ELF-1 (cell line): ENCODE measurements around the gene DOCK6.
A peak's percentile ranks its signal among the peaks of the same experiment; 100 is the strongest.

ENCODE experiments used
- DNase-seq: peaks from one replicate; pipeline ENCODE4 v3.0.0-alpha.2; 2016; ENCODE audit warnings: low read depth, low spot score

DOCK6 gene, protein sequence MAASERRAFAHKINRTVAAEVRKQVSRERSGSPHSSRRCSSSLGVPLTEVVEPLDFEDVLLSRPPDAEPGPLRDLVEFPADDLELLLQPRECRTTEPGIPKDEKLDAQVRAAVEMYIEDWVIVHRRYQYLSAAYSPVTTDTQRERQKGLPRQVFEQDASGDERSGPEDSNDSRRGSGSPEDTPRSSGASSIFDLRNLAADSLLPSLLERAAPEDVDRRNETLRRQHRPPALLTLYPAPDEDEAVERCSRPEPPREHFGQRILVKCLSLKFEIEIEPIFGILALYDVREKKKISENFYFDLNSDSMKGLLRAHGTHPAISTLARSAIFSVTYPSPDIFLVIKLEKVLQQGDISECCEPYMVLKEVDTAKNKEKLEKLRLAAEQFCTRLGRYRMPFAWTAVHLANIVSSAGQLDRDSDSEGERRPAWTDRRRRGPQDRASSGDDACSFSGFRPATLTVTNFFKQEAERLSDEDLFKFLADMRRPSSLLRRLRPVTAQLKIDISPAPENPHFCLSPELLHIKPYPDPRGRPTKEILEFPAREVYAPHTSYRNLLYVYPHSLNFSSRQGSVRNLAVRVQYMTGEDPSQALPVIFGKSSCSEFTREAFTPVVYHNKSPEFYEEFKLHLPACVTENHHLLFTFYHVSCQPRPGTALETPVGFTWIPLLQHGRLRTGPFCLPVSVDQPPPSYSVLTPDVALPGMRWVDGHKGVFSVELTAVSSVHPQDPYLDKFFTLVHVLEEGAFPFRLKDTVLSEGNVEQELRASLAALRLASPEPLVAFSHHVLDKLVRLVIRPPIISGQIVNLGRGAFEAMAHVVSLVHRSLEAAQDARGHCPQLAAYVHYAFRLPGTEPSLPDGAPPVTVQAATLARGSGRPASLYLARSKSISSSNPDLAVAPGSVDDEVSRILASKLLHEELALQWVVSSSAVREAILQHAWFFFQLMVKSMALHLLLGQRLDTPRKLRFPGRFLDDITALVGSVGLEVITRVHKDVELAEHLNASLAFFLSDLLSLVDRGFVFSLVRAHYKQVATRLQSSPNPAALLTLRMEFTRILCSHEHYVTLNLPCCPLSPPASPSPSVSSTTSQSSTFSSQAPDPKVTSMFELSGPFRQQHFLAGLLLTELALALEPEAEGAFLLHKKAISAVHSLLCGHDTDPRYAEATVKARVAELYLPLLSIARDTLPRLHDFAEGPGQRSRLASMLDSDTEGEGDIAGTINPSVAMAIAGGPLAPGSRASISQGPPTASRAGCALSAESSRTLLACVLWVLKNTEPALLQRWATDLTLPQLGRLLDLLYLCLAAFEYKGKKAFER (N-terminal part only)

DNA sequence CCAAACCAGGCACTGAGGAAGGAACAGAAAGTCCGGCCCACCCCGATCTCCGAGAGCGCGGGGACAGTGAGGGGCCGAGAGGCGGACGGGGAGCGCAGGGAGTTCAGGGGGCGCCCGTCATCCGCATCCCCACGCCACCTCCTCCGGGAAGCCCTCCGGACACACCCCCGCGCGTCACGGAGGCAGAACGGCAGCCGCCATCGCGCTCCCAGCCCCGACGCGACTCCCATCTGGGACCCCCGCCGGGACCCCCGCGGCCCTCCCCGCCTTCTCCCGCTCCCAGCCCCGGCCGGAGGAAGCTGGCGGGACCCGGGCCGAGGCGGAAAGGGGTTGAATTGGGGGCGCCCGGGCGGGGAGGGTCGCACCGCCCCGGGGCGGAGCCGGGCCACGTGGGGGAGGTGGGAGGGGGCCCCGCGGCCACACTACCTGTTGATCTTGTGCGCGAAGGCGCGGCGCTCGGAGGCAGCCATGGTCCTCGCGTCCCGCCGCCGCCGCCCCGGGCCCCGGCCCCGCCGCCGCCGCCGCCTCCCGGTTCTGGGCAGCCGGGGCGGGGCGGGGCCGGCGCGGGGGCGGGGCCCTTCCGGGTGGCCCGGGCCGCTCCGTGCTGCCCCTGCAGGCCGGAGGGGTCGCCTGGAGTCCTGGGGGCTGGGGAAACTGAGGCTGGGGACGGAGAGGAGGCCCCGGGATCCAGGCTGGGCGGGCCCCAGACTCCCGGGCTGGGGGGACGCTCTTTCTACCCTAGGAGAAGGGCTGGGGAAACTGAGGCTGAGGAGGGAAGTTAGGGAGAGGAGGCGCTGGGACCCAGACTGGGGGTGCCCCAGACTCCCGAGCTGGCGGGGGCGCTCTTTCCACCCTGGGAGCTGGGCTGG is at the start of gene DOCK6:
TSS of gene DOCK6 (minus strand) at position 554 of the 869 bp plus-strand sequence. CDS start at position 470, 84 bp downstream.
- DNase-seq: no peak

DNA sequence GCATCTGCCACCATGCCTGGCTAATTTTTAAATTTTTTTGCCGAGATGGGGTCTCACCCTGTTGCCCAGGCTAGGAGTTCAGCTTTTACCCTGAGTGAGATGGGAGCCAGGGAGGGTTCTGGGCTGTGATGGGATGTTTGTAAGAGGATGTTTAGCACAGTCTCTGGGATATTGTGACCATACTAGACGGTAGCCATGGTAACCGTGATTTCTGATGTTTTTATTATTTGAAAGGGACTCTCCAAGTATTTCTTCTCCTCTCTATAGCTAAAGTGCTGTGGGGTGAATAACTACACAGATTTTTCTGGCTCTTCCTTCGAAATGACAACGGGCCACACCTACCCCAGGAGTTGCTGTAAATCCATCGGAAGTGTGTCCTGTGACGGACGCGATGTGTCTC is 44.0 kb upstream of the DOCK6 start:
- no peak for DNase-seq

DNA sequence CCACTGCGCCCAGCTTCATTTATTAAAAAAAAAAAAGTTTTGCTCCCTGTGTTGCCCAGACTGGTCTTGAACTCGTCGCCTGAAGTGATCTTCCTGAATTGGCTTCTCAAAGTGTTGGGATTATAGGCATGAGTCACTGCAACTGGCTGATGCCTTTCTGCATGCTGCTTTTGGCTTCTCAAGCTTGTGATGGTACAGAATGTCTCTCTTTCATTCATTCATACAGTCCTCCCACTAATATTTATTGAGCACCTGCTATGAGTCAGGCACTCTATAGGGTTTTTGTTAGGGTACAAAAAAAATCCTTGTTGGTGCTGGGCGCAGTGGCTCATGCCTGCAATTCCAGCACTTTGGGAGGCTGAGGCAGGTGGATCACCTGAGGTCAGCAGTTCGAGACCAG is 42.6 kb upstream of the DOCK6 start:
- no peak for DNase-seq

DNA sequence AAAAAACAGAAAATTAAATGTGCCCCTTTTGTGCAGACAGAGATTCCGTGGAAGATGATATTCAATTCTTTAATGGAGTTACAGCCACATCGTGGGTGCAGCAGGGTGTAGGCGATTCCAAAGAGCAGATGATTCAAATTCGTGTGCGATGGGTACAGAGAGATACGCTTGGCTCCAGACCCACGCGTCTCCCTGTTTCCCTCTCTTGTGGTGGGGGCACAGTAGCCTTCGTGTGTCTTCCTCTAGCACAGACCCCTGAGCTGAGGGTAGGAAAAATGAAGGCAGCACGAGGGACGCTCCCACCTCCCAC is 38.4 kb upstream of the DOCK6 start:
- DNase-seq: no peak

DNA sequence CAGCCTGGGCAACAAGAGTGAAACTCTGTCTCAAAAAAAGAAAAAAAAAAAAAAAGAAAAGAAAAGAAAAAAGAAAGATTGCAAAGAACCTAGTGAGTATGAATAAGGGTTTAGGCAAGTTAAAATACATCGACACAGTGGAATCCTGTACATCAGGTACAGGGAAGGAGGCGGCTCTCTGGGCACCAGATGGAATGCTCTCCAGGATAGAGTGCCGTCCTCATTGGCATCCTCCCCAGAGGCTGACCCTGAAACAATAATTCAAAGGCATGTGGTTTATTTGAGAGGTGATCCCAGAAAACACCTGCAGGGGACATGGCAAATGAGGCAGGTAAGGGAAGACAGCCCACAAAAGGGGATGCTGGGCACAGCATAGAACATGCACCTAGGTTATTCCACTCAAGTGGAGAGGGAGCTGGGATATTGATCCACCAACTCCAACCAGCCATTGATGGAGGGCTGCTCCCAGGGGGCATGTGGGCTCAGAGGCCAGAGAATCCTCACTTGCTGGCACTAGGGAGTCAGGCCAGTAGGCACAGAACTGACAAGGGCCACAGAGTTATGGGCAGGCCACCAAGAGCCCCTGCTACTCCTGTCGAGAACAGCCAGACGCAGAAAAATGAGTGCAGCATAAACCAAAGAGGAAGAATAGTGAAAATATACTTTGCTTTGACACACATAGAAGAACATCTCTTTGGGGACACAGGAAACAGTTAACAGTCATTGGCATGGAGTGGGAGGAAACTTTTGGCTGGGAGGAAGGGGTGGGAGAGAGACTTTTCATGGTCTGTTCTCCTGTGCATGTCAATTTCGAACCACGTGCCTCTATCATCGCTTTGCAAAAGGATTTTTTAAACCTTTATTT is 37.9 kb upstream of the DOCK6 start:
- DNase-seq: no peak

GRCh38 chr19:11296264-11296663 is 33.9 kb upstream of the DOCK6 start:
- no peak for DNase-seq

DNA sequence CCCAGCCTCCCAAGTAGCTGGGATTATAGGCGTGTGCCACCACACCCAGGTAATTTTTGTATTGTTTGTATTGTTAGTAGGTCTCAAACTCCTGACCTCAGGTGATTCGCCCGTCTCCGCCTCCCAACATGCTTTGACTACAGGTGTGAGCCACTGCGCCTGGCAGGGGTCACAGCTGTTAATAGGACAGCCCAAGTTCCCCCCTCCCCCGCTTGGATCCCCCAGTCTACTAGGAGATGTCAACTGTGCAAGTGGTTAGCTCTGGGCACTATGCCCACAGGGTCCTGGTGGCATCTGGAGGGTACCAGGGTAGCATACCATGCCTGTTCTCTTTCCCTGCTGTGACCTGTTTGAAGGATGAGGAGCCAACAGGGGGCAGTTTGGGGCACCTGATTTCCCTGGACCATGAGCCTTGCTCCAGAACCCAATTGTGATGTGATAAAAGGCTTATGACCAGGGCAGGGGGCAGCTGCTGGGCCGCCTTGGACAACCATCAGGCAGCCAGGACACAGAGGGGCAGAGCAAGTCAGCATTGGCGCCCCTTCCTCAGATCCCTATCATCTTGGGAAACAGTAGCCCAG is 33.4 kb upstream of the DOCK6 start, which contains the start of gene TSPAN16:
TSS of gene TSPAN16 (plus strand) at position 496 of the 581 bp plus-strand sequence. CDS start 138 bp downstream, outside the sequence.
- DNase-seq: no peak

DNA sequence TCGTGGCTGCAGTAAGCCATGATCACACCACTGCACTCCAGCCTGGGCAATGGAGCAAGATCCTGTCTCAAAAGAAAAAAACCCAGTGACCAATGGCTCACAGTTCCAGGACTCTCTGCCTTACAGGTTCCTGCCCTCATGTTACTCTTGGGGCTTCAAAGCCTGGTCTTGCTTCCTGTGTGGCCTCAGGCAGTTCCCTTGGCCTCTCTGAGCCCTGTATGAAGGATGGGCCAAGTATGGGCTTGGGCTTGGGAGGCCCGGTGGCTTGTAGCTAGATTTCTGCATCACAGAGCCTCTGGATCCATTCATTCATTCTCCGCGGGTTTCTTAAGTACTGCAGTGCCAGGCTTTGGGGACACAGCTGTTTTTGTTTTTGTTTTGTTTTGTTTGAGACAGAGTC is 32.9 kb upstream of the DOCK6 start:
- DNase-seq: no peak

DNA sequence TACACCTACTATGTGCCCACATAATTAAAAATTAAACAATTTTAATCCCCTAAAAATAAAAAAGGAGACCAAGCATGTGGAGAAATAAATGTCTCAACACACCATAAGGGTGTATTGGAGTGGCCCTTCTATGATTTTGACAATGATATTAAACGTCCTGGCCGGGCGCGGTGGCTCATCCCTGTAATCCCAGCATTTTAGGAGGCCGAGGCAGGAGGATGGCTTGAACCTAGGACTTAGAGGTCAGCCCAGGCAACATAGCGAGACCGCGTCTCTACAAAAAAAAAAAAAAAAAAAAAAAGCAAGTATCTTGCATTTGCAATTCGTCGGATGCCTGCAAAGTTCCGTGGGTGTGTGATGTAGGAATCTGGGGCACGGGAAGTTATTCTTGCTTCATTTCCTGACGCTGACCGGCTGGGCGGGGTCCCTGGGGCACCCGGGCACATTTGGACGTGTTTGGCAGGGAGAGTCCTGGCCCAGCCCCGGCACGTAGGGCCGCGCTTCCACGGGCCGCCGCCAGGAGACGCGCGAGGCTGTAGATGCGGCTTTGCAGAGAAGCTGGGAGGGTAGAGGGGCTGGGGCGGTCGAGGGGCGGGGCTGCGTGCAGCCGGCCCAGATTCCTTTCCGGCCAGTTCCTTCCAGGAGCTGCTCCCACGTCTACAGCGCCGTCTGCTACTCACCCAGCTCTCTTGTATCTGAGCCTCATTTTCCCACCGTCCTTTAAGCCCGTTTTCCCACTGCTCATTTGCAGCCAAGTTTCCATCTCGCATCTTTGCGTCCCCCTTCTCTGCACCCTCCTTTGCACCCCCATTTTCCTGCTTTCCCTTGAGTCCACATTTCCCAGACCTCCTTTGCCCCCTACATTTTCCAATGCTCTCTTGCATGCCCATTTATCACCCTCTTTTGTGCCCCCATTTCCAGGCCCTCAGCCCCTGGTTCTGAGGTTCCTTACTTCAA is 31.4 kb upstream of the DOCK6 start:
- DNase-seq: peak; percentile 99

- no peak for DNase-seq
These were observed 29.7 kb upstream of the DOCK6 start for GRCh38 chr19:11291991-11292390.

DNA sequence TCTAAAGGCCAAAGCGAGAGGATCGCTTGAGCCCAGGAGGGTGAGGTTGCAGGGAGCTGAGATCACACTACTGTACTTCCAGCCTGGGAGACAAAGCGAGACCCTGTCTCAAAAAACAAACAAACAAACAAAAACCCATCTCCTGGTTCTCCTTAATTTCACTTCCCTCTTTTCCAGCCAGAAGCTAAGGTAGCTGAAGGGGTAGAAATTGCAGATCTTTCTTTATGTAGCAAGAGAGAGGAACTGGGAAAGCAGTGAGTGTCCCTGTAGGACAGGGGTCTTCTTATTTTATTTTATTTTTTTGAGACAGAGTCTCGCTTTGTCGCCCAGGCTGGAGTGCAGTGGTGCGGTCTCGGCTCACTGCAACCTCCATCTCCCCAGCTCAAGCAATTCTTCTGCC is 29.1 kb upstream of the DOCK6 start:
- no peak for DNase-seq

- no peak for DNase-seq
These were observed 27.9 kb upstream of the DOCK6 start for GRCh38 chr19:11290256-11290655.

DNA sequence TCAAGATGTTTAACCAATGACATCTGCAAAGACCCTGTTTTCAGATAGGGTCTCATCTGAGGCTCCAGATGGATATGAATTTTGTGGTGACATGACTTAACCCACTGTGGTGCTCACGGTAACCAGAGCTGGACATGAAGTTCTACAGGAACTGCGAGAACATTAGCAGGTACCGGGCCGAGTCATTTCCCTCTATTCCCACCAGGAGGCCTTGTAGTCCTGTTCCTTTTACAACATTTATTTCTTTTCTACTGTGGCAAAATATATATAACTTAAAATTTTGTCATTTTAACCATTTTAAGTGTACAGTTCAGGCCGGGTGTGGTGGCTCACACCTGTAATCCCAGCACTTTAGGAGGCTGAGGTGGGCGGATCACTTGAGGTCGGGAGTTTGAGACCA is 26.0 kb upstream of the DOCK6 start:
- no peak for DNase-seq

GRCh38 chr19:11286312-11286974 is 24.1 kb upstream of the DOCK6 start:
- no peak for DNase-seq

DNA sequence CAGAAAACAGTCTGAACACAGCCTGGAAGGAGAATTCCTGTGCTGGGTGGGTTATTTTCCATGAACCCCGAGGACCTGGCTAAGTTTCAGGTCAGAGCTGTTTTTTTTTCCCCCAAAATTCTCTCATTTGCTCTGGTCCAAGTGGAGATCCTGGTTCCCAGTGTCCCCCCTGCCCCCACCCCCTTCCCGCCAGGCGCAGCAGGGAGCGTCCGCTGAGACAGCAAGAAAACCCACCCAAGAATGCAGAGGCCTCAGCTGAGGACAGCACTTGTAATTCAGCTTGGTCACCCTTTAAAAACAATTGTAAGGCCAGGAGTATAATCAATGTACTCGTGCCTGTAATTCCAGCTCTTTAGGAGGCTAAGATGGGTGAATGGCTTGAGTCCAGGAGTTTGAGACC is 22.2 kb upstream of the DOCK6 start:
- DNase-seq: no peak

DNA sequence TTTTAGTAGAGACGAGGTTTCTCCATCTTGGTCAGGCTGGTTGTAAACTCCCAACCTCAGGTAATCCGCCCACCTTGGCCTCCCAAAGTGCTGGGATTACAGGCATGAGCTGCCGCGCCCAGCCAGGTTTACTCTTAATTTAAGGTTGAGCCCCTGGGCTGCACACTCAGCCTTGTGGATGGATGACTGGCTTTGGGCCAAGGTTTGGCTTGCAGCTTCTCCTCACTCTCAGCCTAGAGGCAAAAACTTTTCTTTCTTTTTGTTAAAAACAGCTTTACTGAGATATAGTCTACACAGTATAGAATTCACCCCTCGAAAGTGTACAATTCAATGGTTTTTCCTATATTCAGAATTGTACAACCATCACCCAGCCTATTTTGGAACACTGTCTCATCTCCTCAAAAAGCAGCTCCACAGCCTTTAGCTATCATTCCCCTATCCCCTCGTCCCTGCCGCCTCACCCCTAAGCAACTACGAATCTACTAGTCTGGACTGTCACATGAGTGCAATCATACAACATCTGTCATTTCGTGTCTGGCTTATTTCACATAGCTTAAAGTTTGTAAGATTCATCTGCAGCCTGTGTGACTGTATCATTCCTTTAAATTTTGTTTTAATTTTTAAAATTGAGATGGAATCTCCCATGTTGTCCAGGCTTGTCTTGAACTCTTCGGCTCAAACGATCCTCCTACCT is 19.2 kb upstream of the DOCK6 start:
- no peak for DNase-seq

GRCh38 chr19:11279505-11280236 is 17.3 kb upstream of the DOCK6 start:
- DNase-seq: no peak
